ENCODE data around the gene TRMT10C. TPM values are rescaled to one million over a fixed set of nuclear protein-coding genes. Genes with fewer than 3 reads are reported as not detected.

The TRMT10C gene
- total RNA-seq, 1 experiment from 2014 or later = 35.0 TPM

DNA sequence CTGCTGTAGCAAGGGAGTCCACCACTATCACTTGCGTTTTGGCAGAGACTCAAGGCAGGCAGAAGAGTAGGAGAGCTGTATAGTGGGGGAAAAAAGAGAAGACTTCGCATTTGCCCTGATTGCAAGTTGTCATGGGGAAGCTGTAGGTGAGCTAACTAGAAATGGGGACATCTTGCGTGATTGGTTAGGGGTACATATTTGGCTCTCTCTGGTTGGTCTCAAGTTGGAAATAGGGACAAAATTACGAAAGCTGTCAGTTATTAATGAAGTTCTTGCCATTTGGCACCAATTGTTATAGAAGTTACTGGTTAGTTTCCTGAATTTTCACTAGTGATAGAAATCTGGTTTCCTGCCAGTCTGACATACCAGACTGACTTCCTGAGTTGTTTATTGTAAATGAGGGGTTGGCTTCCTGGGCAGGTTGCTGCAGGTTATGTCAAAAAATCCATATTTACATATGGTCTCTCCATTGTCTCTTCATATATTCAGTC is 40.4 kb upstream of the TRMT10C start:
- in situ Hi-C loops (cut with HindIII; ENCODE audit: low pct_unique_long_range_greater_than_20kb, low sequenced_read_pairs) (no loop called here), intact Hi-C loops (cut with micrococcal nuclease; ENCODE audit: unreplicated experiment) (no loop called here)
- DNase-seq (ENCODE audit: low read depth, low spot score) (no peak), ATAC-seq (no peak)
- Histone ChIP-seq H3K27me3 (ENCODE audit: control insufficient read depth, insufficient read depth, low read length) (no peaks in the 10 kb centered on the region), H3K9me3 (ENCODE audit: control insufficient read depth, insufficient read depth, low read depth, low read length) (no peaks in the 10 kb centered on the region), H3K4me3 (ENCODE audit: low read depth in 2 of 2, low read length in 2 of 2) (no peak overlapping the region), H3K27ac (ENCODE audit: low read length) (no peak overlapping the region), H3K4me1 (ENCODE audit: control insufficient read depth, insufficient read depth, low read length) (no peaks in the 10 kb centered on the region), H3K36me3 (ENCODE audit: control insufficient read depth, insufficient read depth, low read length) (no peaks in the 10 kb centered on the region)
- TF ChIP-seq, protein P1, sequence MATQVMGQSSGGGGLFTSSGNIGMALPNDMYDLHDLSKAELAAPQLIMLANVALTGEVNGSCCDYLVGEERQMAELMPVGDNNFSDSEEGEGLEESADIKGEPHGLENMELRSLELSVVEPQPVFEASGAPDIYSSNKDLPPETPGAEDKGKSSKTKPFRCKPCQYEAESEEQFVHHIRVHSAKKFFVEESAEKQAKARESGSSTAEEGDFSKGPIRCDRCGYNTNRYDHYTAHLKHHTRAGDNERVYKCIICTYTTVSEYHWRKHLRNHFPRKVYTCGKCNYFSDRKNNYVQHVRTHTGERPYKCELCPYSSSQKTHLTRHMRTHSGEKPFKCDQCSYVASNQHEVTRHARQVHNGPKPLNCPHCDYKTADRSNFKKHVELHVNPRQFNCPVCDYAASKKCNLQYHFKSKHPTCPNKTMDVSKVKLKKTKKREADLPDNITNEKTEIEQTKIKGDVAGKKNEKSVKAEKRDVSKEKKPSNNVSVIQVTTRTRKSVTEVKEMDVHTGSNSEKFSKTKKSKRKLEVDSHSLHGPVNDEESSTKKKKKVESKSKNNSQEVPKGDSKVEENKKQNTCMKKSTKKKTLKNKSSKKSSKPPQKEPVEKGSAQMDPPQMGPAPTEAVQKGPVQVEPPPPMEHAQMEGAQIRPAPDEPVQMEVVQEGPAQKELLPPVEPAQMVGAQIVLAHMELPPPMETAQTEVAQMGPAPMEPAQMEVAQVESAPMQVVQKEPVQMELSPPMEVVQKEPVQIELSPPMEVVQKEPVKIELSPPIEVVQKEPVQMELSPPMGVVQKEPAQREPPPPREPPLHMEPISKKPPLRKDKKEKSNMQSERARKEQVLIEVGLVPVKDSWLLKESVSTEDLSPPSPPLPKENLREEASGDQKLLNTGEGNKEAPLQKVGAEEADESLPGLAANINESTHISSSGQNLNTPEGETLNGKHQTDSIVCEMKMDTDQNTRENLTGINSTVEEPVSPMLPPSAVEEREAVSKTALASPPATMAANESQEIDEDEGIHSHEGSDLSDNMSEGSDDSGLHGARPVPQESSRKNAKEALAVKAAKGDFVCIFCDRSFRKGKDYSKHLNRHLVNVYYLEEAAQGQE (IDR thresholded peaks at IDR 0.05; ENCODE audit: insufficient read depth in 1 of 2, low read depth in 2 of 2, low read length in 1 of 2) = no peak
- TF ChIP-seq TCF7L2 (IDR thresholded peaks at IDR 0.05; ENCODE audit: low read depth, low read length) (no peak), POLR2AphosphoS5 (IDR thresholded peaks at IDR 0.05; ENCODE audit: low read depth, low read length) (no peak), SIN3A (IDR thresholded peaks at IDR 0.05; ENCODE audit: borderline replicate concordance, insufficient read depth, low read depth, low read length) (no peak)
- TF ChIP-seq, protein P2, sequence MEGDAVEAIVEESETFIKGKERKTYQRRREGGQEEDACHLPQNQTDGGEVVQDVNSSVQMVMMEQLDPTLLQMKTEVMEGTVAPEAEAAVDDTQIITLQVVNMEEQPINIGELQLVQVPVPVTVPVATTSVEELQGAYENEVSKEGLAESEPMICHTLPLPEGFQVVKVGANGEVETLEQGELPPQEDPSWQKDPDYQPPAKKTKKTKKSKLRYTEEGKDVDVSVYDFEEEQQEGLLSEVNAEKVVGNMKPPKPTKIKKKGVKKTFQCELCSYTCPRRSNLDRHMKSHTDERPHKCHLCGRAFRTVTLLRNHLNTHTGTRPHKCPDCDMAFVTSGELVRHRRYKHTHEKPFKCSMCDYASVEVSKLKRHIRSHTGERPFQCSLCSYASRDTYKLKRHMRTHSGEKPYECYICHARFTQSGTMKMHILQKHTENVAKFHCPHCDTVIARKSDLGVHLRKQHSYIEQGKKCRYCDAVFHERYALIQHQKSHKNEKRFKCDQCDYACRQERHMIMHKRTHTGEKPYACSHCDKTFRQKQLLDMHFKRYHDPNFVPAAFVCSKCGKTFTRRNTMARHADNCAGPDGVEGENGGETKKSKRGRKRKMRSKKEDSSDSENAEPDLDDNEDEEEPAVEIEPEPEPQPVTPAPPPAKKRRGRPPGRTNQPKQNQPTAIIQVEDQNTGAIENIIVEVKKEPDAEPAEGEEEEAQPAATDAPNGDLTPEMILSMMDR (IDR thresholded peaks at IDR 0.05) = no peak
- no TSS peak for BruUV-seq (replicated peaks)
- ChIA-PET POLR2A (no interaction called here), CTCF (no interaction called here)

DNA sequence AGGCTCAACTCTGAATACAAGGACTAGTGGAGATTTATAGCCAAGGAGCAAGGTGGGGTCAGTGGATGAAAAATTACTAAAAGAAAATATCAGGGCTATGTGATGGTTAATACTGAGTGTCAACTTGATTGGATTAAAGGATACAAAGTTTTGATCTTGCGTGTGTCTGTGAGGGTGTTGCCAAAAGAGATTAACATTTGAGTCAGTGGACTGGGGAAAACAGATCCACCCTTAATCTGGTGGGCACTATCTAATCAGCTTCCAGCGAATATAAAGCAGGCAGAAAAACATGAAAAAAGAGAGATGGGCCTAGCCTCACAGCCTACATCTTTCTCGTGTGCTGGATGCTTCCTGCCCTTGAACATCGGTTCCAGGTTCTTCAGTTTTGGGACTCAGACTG is 34.2 kb upstream of the TRMT10C start:
- Histone ChIP-seq H3K9me3 (ENCODE audit: control insufficient read depth, insufficient read depth, low read depth, low read length) (no peaks in the 10 kb centered on the region), H3K36me3 (ENCODE audit: control insufficient read depth, insufficient read depth, low read length) (no peaks in the 10 kb centered on the region), H3K27ac (ENCODE audit: low read length) (no peak overlapping the region), H3K27me3 (ENCODE audit: control insufficient read depth, insufficient read depth, low read length) (no peaks in the 10 kb centered on the region; the same call in 1 of the 2 replicates), H3K4me1 (ENCODE audit: control insufficient read depth, insufficient read depth, low read length) (no peaks in the 10 kb centered on the region), H3K4me3 (ENCODE audit: low read depth in 2 of 2, low read length in 2 of 2) (no peak overlapping the region)
- in situ Hi-C loops (cut with HindIII; ENCODE audit: low pct_unique_long_range_greater_than_20kb, low sequenced_read_pairs) (no loop called here), intact Hi-C loops (cut with micrococcal nuclease; ENCODE audit: unreplicated experiment) (no loop called here)
- DNase-seq (ENCODE audit: low read depth, low spot score) (no peak), ATAC-seq (no peak)
- no peak for TF ChIP-seq SIN3A (IDR thresholded peaks at IDR 0.05; ENCODE audit: borderline replicate concordance, insufficient read depth, low read depth, low read length)
- TF ChIP-seq, protein P1 (IDR thresholded peaks at IDR 0.05; ENCODE audit: insufficient read depth in 1 of 2, low read depth in 2 of 2, low read length in 1 of 2) = no peak
- TF ChIP-seq, protein P2 (IDR thresholded peaks at IDR 0.05) = no peak
- TF ChIP-seq POLR2AphosphoS5 (IDR thresholded peaks at IDR 0.05; ENCODE audit: low read depth, low read length) = no peak
- no peak for TF ChIP-seq TCF7L2 (IDR thresholded peaks at IDR 0.05; ENCODE audit: low read depth, low read length)
- ChIA-PET POLR2A (no interaction called here), CTCF (interaction anchor here (0.7 kb wide), 1 partner anchor 33 kb away, joined by 3 read pairs; no protein-coding TSS in a partner anchor)
- no TSS peak for BruUV-seq (replicated peaks)
